WTC11 (cell line): ENCODE data around the gene TEK. TPM values are rescaled to one million over a fixed set of nuclear protein-coding genes. Genes with fewer than 3 reads are reported as not detected.
A peak's percentile ranks its signal among the peaks of the same experiment; 100 is the strongest.

Source experiments
- ATAC-seq: fragments of 200-7000 bp; cut with Tn5 transposase; 2 replicates; pipeline ENCODE4 v1.10.0; 2021; ENCODE audit warnings: mild to moderate bottlenecking, moderate library complexity
- CTCF ChIA-PET: fragments of 300-600 bp; sonication (Branson Sonifier 250); formaldehyde crosslinking; loops from one replicate; lab custom pipeline; 2021; ENCODE audit warnings: antibody characterized with exemption; lab: Charles Lee
- POLR2A ChIA-PET: fragments of 350-600 bp; sonication (Branson Sonifier 250); formaldehyde crosslinking; loops from one replicate; lab custom pipeline; 2021; ENCODE audit warnings: antibody characterized with exemption; lab: Charles Lee
- DNase-seq: peaks from one replicate; pipeline ENCODE4 v3.0.0; 2021; ENCODE audit warnings: low spot score
- H3K27ac Mint-ChIP-seq: 2 replicates; pipeline ENCODE4 v1.8.0; 2021; ENCODE audit warnings: mixed read lengths
- H3K27me3 Mint-ChIP-seq: 2 replicates; pipeline ENCODE4 v1.8.0; 2021; ENCODE audit warnings: low read depth, mild to moderate bottlenecking, moderate library complexity, mixed read lengths
- H3K36me3 Mint-ChIP-seq: 2 replicates; pipeline ENCODE4 v1.8.0; 2021; ENCODE audit warnings: mixed read lengths
- H3K4me1 Mint-ChIP-seq: 2 replicates; pipeline ENCODE4 v1.8.0; 2022; ENCODE audit warnings: mixed read lengths
- H3K4me3 Mint-ChIP-seq: 2 replicates; pipeline ENCODE4 v1.8.0; 2021; ENCODE audit warnings: mild to moderate bottlenecking, moderate library complexity, mixed read lengths
- H3K9me3 Mint-ChIP-seq: 2 replicates; pipeline ENCODE4 v1.8.0; 2021; ENCODE audit warnings: mixed read lengths
- AR ChIP-seq: fragments of 250-450 bp; sonication (Bioruptor Pico); IDR thresholded peaks from 2 replicates; pipeline ENCODE4 v1.9.0; 2021; ENCODE audit warnings: mild to moderate bottlenecking
- ATF2 ChIP-seq: sonication (generic); formaldehyde crosslinking; IDR thresholded peaks from 2 replicates; pipeline ENCODE4 v1.8.1; 2022; ENCODE audit warnings: low read depth, missing genetic modification reagents, borderline replicate concordance
- ATF6 ChIP-seq: sonication (generic); formaldehyde crosslinking; IDR thresholded peaks from 2 replicates; pipeline ENCODE4 v1.8.1; 2023; ENCODE audit warnings: mild to moderate bottlenecking, missing genetic modification reagents
- ELF4 ChIP-seq: sonication (generic); formaldehyde crosslinking; IDR thresholded peaks from 2 replicates; pipeline ENCODE4 v1.8.1; 2022; ENCODE audit warnings: low read depth, mild to moderate bottlenecking, moderate library complexity, missing genetic modification reagents
- EMX1 ChIP-seq: fragments of 250-450 bp; sonication (Bioruptor Pico); IDR thresholded peaks from 2 replicates; pipeline ENCODE4 v1.8.0; 2021; ENCODE audit warnings: mild to moderate bottlenecking
- ETV6 ChIP-seq: sonication (generic); formaldehyde crosslinking; IDR thresholded peaks from 2 replicates; pipeline ENCODE4 v1.8.1; 2022; ENCODE audit warnings: mild to moderate bottlenecking, missing genetic modification reagents
- FOXJ3 ChIP-seq: sonication (generic); formaldehyde crosslinking; IDR thresholded peaks from 2 replicates; pipeline ENCODE4 v1.9.0; 2021; ENCODE audit warnings: missing genetic modification reagents, mild to moderate bottlenecking, borderline replicate concordance
- FOXK1 ChIP-seq: sonication (generic); formaldehyde crosslinking; IDR thresholded peaks from 2 replicates; pipeline ENCODE4 v1.8.0; 2022; ENCODE audit warnings: mild to moderate bottlenecking, moderate library complexity, missing genetic modification reagents
- FOXP1 ChIP-seq: sonication (generic); formaldehyde crosslinking; IDR thresholded peaks from 2 replicates; pipeline ENCODE4 v1.8.0; 2022; ENCODE audit warnings: missing genetic modification reagents, mild to moderate bottlenecking, moderate library complexity, borderline replicate concordance
- GTF2I ChIP-seq: fragments of 250-450 bp; sonication (Bioruptor Pico); conservative IDR thresholded peaks from 2 replicates; pipeline ENCODE4 v1.4.0; 2021; ENCODE audit warnings: mild to moderate bottlenecking
- HMGA2 ChIP-seq: fragments of 250-450 bp; sonication (Bioruptor Pico); IDR thresholded peaks from 2 replicates; pipeline ENCODE4 v1.4.0; 2021; ENCODE audit warnings: mild to moderate bottlenecking, moderate library complexity
- MYBL2 ChIP-seq: sonication (generic); formaldehyde crosslinking; IDR thresholded peaks from 2 replicates; pipeline ENCODE4 v1.8.1; 2023; ENCODE audit warnings: mild to moderate bottlenecking, moderate library complexity, missing genetic modification reagents
- OVOL2 ChIP-seq: fragments of 250-450 bp; sonication (Bioruptor Pico); IDR thresholded peaks from 2 replicates; pipeline ENCODE4 v1.9.0; 2021; ENCODE audit warnings: mild to moderate bottlenecking, borderline replicate concordance
- PREB ChIP-seq: sonication (generic); formaldehyde crosslinking; IDR thresholded peaks from 2 replicates; pipeline ENCODE4 v1.8.1; 2022; ENCODE audit warnings: mild to moderate bottlenecking, missing genetic modification reagents, moderate library complexity, borderline replicate concordance
- SOX15 ChIP-seq: fragments of 250-450 bp; sonication (Bioruptor Pico); IDR thresholded peaks from 2 replicates; pipeline ENCODE4 v1.9.0; 2021; ENCODE audit warnings: mild to moderate bottlenecking
- TCF7 ChIP-seq: sonication (generic); formaldehyde crosslinking; IDR thresholded peaks from 2 replicates; pipeline ENCODE4 v1.8.0; 2022; ENCODE audit warnings: mild to moderate bottlenecking, low read depth, missing genetic modification reagents, moderate library complexity
- ZMAT4 ChIP-seq: fragments of 250-450 bp; sonication (Bioruptor Pico); IDR thresholded peaks from 2 replicates; pipeline ENCODE4 v1.9.0; 2021; ENCODE audit warnings: mild to moderate bottlenecking
- ZNF219 ChIP-seq: sonication (generic); formaldehyde crosslinking; IDR thresholded peaks from 2 replicates; pipeline ENCODE4 v1.8.0; 2023; ENCODE audit warnings: missing genetic modification reagents, mild to moderate bottlenecking, borderline replicate concordance
- ZNF425 ChIP-seq: fragments of 250-450 bp; sonication (Bioruptor Pico); conservative IDR thresholded peaks from 2 replicates; pipeline ENCODE4 v1.9.0; 2021; ENCODE audit warnings: mild to moderate bottlenecking
- total RNA-seq: library from RNA; stranded (reverse); gene quantifications from 3 replicates; pipeline ENCODE4 v1.2.3, GENCODE V29; 2021

TEK gene
- total RNA-seq, 1 experiment from 2014 or later: 3.1 TPM

- Mint-ChIP-seq H3K4me1 (peaks cover 4% of the 10 kb centered on the region; the same call in 1 of the 2 replicates), H3K27me3 (no peaks in the 10 kb centered on the region), H3K36me3 (0 out of 2 replicates have a peak, but pooled peaks cover 3% of the 10 kb centered on the region), H3K27ac (no peak overlapping the region), H3K4me3 (no peak overlapping the region), H3K9me3 (peaks cover 8% of the 10 kb centered on the region)
- ChIA-PET CTCF (interaction anchor here (0.8 to 1.5 kb wide), 2 partner anchors 18 to 84 kb away, joined by 3 to 4 read pairs; no protein-coding TSS in a partner anchor), POLR2A (no interaction called here)
- TF ChIP-seq ZNF425 (CRISPR knock-in tag): no peak
- TF ChIP-seq PREB (CRISPR knock-in tag): no peak
- no peak for TF ChIP-seq TCF7 (CRISPR knock-in tag)
- TF ChIP-seq ATF6 (CRISPR knock-in tag): no peak
- TF ChIP-seq ELF4: no peak
- TF ChIP-seq MYBL2 (CRISPR knock-in tag): no peak
- TF ChIP-seq HMGA2 (CRISPR knock-in tag): no peak
- TF ChIP-seq EMX1 (CRISPR knock-in tag): no peak
- TF ChIP-seq SOX15 (CRISPR knock-in tag): no peak
- no peak for TF ChIP-seq FOXK1 (CRISPR knock-in tag)
- no peak; the same call in 1 of the 2 replicates for ATAC-seq
- no peak for DNase-seq
Observed at GRCh38 chr9:27165068-27165467, 56.0 kb downstream of the TEK start.

GRCh38 chr9:27165670-27166069 lies 56.6 kb downstream of the TEK start:
- 0 out of 2 replicates have a peak, but pooled peaks cover 3% of the 10 kb centered on the region for H3K36me3 Mint-ChIP-seq
- POLR2A ChIA-PET: no interaction called here
- DNase-seq: peak; percentile 42

More at GRCh38 chr9:27165670-27166069, 56.6 kb downstream of the TEK start:
- TF ChIP-seq ZNF219 (CRISPR knock-in tag) (no peak), ETV6 (no peak), ATF2 (no peak), OVOL2 (CRISPR knock-in tag) (no peak), ZMAT4 (no peak), GTF2I (CRISPR knock-in tag) (no peak), FOXP1 (CRISPR knock-in tag) (no peak), FOXJ3 (CRISPR knock-in tag) (no peak), AR (CRISPR knock-in tag) (no peak)
- H3K27me3 Mint-ChIP-seq: no peaks in the 10 kb centered on the region
- no peak overlapping the region for H3K27ac Mint-ChIP-seq
- H3K4me1 Mint-ChIP-seq: peaks cover 4% of the 10 kb centered on the region; the same call in 1 of the 2 replicates
- H3K4me3 Mint-ChIP-seq: no peak overlapping the region
- CTCF ChIA-PET: interaction anchor here (0.6 to 1.5 kb wide), 2 partner anchors 83 to 176 kb away, joined by 3 to 4 read pairs; no protein-coding TSS in a partner anchor
- peaks cover 8% of the 10 kb centered on the region for H3K9me3 Mint-ChIP-seq
- ATAC-seq: peak; percentile 99
